K562 (cell line): ENCODE results near the gene ACBD5.

Experiments
- ESRRA ChIP-seq: fragments of 450-650 bp; IDR thresholded peaks from 2 replicates; pipeline ENCODE4 v1.6.1; 2014; ENCODE audit warnings: low read depth, mild to moderate bottlenecking, moderate library complexity, borderline replicate concordance
- MEF2A ChIP-seq: IDR thresholded peaks from 2 replicates; pipeline ENCODE4 v1.6.1; 2011; ENCODE audit warnings: low read depth, mild to moderate bottlenecking, low read length, moderate library complexity; ENCODE audit not compliant: control insufficient read depth
- MEF2D ChIP-seq: conservative IDR thresholded peaks from 2 replicates; pipeline ENCODE4 v1.6.1; 2016; ENCODE audit warnings: low read depth, missing genetic modification characterization, missing compliant biosample characterization
- POLR2G ChIP-seq: fragments of 200-400 bp; formaldehyde crosslinking; IDR thresholded peaks from 2 replicates; pipeline ENCODE4 v1.6.1; 2017; ENCODE audit warnings: low read depth, mild to moderate bottlenecking, antibody characterized with exemption, low read length, moderate library complexity
- RNF2 ChIP-seq: sonication (generic); IDR thresholded peaks from 2 replicates; pipeline ENCODE4 v1.6.1; 2016
- TBL1XR1 ChIP-seq, 2 experiments: IDR thresholded peaks; 2 replicates each; pipeline ENCODE4 v1.6.1; 2012; ENCODE audit warnings: improper control_type of control experiment in 2 of 2, low read length in 2 of 2, mild to moderate bottlenecking in 1 of 2
- ZNF24 ChIP-seq: fragments of 450-650 bp; IDR thresholded peaks from 2 replicates; pipeline ENCODE4 v1.6.1; 2016
- ZNF511 ChIP-seq: sonication (generic); formaldehyde crosslinking; IDR thresholded peaks from 2 replicates; pipeline ENCODE4 v1.8.0; 2022; ENCODE audit warnings: mild to moderate bottlenecking, missing genetic modification reagents
- TF ChIP-seq, protein P1 (sequence below), 2 experiments: IDR thresholded peaks; 2 replicates each; pipeline ENCODE4 v1.6.1; 2011; ENCODE audit warnings: borderline replicate concordance in 1 of 2, control low read depth in 1 of 2, low read depth in 1 of 2, low read length in 1 of 2, mild to moderate bottlenecking in 1 of 2, mixed read lengths in 1 of 2, moderate library complexity in 1 of 2; ENCODE audit not compliant: insufficient read depth in 1 of 2, insufficient read length in 1 of 2, poor library complexity in 1 of 2, severe bottlenecking in 1 of 2; ENCODE audit errors: extremely low read depth in 1 of 2
- TF ChIP-seq, protein P2 (sequence below): fragments of 250-450 bp; sonication (Bioruptor Pico); IDR thresholded peaks from 2 replicates; pipeline ENCODE4 v1.5.0; 2022; ENCODE audit warnings: mild to moderate bottlenecking

DNA sequence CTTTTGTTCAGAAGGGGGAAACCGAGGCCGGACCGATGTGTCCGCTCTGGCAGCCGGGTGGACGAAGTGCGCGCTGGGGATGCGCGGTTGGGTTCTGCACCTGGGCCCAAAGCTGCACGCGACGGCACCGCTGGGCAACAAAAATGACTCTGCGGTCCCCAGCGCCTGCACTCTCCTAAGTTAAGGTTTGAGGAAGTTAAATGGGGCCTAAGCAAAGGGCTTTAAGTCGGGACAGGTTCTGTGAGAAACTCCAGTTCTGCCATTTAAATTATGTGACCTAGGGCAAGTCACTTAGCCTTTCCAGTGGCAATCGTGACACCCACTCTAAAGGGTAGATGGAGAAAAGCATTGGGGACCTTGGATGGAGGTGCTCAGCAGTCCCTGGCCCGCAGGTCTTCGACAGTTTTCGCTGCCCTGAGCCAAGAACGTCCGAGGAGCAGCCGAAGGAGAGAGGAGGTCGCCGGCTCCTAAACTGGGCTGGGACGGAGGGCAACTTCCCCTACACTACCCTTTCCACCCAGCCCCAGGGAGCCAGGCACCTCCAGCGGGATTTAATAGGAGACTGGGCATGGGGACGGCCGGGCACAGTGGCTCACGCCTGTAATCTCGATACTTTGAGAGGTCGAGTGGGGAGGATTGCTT lies 534 bp upstream of the ACBD5 start:
- TF ChIP-seq MEF2A: no peak
- TF ChIP-seq TBL1XR1 (IDR thresholded peaks at IDR 0.05; ENCODE audit: low read length in 2 of 2): no peak
- TF ChIP-seq, protein P1, sequence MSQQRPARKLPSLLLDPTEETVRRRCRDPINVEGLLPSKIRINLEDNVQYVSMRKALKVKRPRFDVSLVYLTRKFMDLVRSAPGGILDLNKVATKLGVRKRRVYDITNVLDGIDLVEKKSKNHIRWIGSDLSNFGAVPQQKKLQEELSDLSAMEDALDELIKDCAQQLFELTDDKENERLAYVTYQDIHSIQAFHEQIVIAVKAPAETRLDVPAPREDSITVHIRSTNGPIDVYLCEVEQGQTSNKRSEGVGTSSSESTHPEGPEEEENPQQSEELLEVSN (IDR thresholded peaks at IDR 0.05; ENCODE audit: borderline replicate concordance in 1 of 2, extremely low read depth in 1 of 2, insufficient read depth in 1 of 2, insufficient read length in 1 of 2, low read depth in 1 of 2, low read length in 1 of 2, poor library complexity in 1 of 2, severe bottlenecking in 1 of 2): peak in 1 of 2 experiments; percentile 33
- no peak for TF ChIP-seq RNF2
- TF ChIP-seq ESRRA: no peak
- no peak for TF ChIP-seq ZNF24
- TF ChIP-seq, protein P2, sequence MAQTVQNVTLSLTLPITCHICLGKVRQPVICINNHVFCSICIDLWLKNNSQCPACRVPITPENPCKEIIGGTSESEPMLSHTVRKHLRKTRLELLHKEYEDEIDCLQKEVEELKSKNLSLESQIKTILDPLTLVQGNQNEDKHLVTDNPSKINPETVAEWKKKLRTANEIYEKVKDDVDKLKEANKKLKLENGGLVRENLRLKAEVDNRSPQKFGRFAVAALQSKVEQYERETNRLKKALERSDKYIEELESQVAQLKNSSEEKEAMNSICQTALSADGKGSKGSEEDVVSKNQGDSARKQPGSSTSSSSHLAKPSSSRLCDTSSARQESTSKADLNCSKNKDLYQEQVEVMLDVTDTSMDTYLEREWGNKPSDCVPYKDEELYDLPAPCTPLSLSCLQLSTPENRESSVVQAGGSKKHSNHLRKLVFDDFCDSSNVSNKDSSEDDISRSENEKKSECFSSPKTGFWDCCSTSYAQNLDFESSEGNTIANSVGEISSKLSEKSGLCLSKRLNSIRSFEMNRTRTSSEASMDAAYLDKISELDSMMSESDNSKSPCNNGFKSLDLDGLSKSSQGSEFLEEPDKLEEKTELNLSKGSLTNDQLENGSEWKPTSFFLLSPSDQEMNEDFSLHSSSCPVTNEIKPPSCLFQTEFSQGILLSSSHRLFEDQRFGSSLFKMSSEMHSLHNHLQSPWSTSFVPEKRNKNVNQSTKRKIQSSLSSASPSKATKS (CRISPR knock-in tag): no peak
- no peak for TF ChIP-seq POLR2G
- TF ChIP-seq ZNF511 (CRISPR knock-in tag): no peak; the same call in 1 of the 2 replicates
- TF ChIP-seq MEF2D (tag): no peak; the same call in 1 of the 2 replicates
